Measurements from ENCODE around the gene GTF3C5.

Gene GTF3C5

DNA sequence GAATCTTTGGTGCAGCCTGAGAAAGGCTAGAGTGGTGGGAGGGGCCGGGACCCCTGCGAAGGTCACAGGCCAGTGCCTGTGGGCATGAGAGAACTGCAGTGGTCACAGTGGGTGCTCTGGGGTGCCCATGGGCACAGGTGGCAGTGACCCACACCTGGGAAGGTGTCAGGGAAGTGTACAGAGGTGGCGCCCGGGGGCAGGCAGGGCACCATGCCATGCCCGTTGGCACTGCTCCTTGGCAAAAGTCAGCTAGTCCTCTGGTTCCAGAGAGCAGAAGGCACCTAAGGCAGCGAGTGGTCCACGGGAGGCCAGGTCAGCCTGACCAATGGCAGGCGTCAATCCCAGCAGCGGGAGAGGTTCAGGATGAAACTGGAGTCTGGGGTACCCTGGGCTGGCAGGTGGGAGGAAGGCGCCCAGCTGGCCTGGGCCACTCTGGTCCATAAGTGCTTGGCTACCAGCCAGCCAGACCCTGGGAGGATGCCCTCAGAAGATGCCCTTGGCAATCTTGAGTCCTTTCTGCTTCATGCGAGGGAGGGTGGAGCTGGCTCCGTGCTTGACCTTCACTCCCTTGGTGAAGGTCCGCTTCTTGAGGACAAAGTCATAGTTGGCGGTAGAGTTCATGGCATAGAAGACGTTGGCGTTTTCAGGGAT, 67.4 kb downstream of the GTF3C5 start:
- no peak for DNase-seq

GRCh38 chr9:133098871-133099270, 68.1 kb downstream of the GTF3C5 start:
- DNase-seq, result no peak

- DNase-seq, result no peak
Measured at GRCh38 chr9:133099726-133100505, 69.1 kb downstream of the GTF3C5 start.

DNA sequence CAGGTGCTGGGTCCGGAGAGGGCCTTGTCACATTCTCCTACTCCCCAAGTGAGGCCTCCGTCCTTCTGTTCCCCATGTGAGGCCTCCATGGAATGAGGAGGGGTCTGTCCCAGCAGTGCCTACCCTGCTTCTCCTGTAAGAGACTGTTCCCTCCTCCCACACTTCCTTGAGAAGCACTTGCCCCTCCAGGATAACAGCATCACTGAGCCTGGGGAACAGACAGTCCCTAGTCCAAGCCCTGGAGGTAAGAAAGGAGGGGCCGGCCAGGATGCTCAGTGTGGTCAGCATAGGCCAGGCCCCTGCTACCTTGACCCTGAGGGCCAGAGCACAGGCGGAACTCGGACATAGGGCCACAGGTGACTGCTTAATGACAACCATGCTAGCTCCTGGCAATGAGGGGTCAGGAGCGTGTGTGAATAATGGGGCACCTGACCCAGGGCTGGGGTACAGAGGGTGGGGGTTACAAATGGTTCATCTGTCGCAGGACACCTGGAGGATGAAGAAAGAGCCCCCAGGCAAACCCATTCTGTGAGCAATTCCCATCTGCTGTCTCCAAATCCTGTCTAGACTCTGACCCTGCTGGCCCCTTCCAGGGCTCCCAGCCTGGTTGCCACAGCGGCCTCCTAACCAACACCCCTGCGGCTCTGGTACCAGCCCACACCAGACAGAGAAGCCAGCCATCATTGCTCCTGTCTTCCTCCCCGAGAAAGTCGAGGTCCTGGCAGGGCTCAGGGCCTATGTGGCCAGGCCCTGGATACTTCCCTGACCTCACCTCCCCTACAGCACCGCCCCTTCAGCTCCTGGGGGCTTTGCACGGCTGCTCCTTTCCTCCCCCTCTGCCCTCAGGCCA, 69.9 kb downstream of the GTF3C5 start:
- no peak for DNase-seq

DNA sequence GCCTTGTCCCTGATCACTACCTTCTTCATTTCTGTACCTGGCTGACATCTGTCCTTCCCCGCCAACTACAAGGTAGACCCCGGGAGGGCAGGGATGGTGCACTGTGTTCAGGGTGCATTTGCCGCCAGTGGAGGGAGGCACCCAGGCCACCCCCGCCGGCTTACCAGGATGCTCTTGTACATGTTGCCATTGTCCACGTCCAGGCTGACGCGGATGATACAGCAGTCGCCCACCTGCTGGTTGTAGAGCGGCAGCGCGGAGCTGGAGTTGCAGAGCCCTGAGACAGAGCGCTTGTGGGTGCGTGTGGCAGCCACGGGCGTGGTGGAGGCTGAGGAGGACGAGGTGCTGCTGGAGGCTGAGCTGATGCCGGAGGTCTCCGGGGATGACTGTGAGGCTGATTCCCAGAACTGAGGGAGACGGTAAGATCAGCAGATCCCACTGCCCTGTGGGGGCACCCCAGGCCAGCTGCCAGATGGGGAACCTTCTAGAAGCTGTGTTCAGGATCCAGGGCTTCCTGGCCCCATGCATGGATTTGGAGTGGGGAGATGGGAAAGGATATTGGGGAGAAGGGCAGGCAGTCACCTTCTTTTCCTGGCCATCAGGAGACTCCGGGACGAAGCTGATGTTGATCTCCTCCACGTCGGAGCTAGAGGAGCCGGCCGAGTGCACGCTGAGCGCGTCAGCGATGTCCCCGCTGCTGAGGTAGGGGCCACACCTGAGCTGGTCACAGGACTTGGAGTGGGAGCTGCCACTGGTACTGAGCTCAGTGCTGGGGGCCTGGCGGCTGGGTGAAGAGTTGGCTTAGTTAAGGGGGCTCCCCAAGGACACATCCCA, 70.8 kb downstream of the GTF3C5 start:
- no peak for DNase-seq

- DNase-seq, result no peak
Measured at GRCh38 chr9:133102190-133103021, 71.6 kb downstream of the GTF3C5 start.

- peak; percentile 47 to 59 for DNase-seq
Measured at GRCh38 chr9:133103183-133103986, 72.6 kb downstream of the GTF3C5 start.

DNA sequence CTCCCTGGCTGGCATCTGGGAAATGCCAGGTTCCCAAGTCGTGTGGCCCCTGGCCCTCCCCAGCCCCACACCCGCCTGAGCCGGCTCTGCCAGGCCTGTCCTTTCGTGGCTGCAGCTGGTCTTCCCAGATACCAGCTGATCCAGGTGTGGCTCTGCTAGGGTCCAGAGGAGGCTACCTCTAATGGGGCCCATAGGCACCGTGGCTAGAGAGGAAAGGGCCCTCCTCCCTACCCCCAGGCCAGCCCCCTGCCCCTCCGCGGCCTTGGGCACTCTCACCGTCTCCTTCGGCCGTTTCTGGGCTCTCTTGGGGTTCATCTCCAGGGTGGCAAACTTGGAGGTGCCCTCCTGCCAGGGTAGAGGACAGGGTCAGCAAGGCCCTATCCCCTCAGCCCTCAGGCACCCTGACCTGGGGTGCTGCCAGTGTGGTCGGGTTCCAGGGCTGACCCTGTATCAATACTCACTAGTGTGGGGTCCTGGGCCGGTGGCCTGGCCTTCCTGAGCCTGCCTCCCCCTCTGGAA, 73.2 kb downstream of the GTF3C5 start:
- no peak for DNase-seq

DNA sequence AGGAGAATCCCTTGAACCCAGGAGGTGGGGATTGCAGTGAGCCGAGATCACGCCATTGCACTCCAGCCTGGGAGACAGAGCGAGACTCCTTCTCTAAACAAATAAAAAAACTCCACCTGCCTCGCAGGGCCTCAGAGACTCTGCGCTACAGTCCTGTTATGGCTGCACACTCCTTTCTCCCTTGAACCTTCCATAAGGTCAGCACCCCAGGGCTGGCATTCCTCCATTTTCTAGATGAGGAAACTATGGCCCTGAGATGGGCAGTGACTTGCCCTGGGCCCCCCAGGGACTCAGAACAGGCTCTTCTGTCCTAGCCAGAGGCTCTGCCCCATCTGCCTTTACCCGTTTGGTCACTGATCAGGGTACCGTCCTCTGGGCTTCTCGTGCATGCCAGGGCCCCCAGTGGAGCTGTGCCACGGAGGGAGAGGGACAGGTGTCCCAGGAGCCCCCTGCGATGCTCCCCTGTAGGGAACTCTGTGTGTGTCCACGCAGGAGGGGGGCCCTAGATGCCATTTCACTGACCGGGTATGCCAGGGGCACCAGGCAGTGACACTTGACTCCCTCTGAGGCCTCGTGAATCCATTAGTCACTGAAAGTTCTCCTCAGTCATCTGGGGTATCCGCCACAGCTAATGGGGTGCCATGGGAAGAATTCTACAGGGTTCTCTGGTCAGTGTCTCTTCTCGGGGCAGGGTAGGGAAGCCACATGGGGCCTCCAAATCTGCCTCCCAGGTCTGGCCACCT, 74.1 kb downstream of the GTF3C5 start:
- no peak for DNase-seq

DNA sequence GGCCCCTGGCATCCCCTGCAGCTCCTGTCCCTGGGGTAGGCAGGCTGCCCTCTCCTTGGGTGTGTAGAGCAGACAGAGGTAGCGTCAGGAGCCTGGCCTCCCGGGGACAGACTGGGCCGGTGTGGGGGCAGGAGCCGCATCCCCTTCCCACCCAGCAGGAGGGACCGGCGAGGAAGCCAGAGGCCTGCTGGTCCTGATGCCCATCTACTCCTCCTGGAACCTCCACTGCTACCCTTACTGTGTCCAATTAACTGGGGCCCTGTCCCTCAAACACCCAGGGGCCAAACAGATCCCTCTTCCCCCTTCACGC, 74.6 kb downstream of the GTF3C5 start:
- no peak for DNase-seq

GRCh38 chr9:133106511-133107244, 75.9 kb downstream of the GTF3C5 start:
- no peak for DNase-seq

DNA sequence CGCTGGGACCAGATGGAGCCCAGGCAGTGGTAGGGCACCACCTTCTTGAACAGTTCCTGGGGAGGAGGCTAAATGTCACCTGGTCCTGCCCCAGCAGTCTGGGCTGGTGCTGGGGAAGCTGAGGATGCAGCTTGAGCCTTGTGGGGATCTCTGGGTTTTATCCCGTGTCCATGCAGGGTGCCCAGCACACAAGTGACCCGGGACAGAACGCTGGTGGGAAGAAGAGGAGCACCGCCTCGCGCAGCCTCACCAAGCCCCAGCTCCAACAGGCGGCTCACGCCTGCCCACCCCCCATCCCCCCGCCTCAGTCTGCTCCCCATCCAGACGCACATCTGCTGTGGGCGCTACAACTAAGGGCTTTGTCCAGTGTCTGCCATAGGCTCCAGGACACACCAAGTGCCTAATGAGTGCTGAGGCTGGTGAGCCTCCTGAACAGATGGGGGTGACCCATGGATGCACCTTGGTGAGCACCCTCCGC, 76.5 kb downstream of the GTF3C5 start:
- DNase-seq, result no peak

All from CD4-positive, alpha-beta T cell treated with Interferon alpha-2 for 1 hour (primary cell).